CD4-positive, alpha-beta T cell treated with Interleukin-4 for 4 hours (primary cell): ENCODE results near the gene HLA-G.
"Not testable (repeated sequence)": the region's sequence is repeated elsewhere in the genome, so short reads cannot be mapped to it uniquely, and the experiment has no call there.

Source experiments
- DNase-seq: peaks from one replicate; pipeline ENCODE4 v3.0.0-alpha.2; 2020

Gene HLA-G

DNA sequence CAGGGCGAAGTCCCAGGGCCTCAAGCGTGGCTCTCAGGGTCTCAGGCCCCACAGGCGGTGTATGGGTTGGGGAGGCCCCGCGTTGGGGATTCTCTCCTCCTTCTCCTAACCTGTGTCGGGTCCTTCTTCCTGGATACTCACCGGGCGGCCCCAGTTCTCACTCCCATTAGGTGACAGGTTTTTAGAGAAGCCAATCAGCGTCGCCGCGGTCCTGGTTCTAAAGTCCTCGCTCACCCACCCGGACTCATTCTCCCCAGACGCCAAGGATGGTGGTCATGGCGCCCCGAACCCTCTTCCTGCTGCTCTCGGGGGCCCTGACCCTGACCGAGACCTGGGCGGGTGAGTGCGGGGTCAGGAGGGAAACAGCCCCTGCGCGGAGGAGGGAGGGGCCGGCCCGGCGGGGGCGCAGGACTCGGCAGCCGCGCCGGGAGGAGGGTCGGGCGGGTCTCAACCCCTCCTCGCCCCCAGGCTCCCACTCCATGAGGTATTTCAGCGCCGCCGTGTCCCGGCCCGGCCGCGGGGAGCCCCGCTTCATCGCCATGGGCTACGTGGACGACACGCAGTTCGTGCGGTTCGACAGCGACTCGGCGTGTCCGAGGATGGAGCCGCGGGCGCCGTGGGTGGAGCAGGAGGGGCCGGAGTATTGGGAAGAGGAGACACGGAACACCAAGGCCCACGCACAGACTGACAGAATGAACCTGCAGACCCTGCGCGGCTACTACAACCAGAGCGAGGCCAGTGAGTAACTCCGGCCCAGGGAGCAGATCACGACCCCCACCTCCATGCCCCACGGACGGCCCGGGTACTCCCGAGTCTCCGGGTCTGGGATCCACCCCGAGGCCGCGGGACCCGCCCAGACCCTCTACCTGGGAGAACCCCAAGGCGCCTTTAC, at the start of gene HLA-G:
TSS of gene HLA-G (plus strand) at position 247 of the 892 bp plus-strand sequence. CDS start at position 267, 20 bp downstream.
- DNase-seq = no peak

DNA sequence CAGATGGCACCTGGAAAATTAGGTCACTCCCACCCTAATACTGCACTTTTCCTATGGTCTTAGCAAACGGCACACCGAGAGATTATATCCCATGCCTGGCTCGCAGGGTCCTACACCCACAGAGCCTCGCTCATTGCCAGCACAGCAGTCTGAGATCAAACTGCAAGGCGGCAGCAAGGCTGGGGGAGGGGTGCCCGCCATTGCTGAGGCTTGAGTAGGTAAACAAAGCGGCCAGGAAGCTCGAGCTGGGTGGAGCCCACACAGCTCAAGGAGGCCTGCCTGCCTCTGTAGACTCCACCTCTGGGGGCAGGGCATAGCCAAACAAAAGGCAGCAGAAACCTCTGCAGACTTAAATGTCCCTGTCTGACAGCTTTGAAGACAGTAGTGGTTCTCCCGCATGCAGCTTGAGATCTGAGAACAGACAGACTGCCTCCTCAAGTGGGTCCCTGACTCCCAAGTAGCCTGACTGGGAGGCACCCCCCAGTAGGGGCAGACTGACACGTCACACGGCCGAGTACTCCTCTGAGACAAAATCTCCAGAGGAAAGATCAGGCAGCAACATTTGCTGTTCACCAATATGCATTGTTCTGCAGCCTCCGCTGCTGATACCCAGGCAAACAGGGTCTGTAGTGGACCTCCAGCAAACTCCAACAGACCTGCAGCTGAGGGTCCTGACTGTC, 47.5 kb upstream of the HLA-G start:
- not testable (repeated sequence) for DNase-seq

DNA sequence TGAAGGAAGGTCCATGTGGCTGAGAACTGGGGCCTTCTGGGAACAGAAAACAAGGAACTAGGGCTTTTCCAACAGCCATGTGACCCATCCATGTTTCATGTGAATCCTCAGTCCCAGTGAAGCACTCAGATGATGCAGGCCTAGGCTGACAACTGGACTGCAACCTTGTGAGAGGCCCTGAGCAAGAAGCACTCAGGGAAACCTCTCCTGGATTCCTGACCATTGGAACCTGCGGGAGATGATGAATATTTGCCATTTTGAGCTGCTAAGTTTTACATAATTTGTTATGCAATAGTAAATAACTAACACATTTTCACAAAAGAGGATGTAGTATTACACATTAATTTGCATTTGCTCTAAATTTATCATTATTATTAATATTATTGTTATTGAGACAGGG, 38.4 kb upstream of the HLA-G start:
- DNase-seq = no peak

DNA sequence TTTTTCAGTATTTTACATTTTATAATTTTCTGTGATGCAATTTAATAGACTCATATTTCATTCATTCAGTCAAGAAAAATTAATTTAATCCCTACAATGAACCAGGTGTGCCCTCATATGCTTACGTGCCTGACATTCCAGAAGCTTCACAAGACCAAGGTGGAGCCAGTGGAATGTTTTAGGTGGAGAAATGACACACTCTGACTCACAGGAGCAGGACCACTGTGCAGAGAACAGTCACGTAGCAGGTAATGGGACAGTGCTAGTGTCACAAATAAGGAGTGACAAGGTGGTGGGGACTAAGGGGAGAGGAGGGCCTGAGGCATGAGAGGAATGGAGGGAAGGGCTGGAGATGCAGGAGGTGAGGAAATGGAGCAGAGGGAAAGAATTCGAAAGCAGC, 37.0 kb upstream of the HLA-G start:
- no peak for DNase-seq

DNA sequence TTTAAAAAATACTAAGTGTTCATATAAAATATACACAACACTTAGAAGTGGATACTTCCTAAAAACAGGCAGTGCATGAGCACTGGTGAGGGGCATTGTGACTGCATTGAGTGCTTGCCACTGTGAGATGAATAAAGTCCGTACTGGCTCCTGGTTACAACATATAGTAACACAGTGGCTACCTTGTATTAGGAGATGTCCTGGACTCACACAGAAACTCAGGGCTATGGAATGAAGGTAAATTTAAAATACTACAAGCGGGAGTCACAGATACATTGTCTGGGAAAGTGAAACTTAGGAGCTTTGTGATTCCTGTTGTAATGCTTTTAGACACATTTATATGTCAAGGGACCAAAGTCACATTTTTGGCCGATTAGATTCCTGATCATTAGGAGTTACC, 36.5 kb upstream of the HLA-G start:
- DNase-seq = no peak

DNA sequence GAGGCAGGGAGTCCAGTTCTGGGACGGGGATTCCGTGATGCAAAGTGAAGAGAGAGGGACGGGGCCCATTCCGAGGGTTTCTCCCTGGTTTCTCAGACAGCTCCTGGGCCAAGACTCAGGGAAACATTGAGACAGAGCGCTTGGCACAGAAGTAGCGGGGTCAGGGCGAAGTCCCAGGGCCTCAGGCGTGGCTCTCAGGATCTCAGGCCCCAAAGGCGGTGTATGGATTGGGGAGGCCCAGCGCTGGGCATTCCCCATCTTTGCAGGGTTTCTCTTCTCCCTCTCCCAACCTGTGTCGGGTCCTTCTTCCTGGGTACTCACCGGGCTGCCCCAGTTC, 35.9 kb upstream of the HLA-G start:
- DNase-seq = no peak

DNA sequence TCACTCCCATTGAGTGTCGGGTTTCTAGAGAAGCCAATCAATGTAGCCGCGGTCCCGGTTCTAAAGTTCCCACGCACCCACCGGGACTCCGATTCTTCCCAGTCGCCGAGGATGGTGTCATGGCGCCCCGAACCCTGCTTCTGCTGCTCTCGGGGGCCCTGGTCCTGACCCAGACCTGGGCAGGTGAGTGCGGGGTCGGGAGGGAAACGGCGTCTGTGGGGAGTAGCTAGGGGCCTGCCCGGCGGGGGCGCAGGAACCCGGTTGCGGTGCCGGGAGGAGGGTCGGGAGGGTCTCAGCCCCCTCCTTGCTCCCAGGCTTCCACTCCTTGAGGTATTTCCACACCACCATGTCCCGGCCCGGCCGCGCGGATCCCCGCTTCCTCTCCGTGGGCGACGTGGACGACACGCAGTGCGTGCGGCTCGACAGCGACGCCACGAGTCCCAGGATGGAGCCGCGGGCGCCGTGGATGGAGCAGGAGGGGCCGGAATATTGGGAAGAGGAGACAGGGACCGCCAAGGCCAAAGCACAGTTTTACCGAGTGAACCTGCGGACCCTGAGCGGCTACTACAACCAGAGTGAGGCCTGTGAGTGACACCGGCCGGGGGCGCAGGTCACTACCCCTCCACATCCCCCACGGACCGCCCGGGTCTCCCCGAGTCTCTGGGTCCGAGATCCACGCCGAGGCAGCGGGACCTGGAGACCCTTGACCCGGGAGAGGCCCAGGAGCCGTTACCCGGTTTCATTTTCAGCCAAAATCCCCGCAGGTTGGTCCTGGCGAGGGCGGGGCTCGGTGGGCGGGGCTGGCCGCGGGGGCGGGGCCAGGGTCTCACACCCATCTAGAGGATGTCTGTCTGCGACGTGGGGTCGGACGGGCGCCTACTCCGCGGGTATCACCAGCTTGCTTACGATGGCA, 35.2 kb upstream of the HLA-G start:
- DNase-seq = peak; percentile 74

DNA sequence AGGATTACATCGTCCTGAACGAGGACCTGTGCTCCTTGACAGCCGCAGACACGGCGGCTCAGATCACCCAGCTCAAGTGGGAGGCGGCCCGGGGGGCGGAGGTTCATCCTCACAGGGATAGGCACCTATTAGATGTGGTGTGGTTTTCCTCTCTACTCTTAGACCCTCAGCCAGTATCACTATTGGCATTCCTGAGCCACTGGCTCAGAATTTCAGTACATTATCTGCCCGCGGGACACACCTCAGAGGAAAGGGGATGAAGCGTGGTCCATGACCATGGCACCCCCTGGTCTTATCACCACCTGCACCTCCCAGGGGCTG, 34.6 kb upstream of the HLA-G start:
- DNase-seq = no peak

DNA sequence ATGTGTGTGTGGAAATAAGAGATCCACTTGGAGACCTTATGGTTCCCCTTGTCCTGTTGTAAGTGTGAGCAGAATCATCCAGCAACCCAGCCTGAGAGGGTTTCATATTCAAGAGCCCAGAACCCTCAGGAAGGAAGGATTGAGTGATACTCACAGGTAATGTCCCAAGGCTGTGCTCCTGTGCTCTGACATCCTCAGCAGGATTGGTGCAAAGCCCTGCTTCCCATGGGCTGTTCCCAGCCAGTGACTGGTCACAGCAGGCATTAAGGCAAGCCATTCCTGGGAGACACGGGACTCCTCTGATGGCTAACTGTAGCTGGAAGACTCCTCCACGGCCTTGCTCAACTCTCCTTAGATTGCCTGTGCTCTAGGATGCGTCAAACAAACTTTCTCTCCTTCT, 33.8 kb upstream of the HLA-G start:
- DNase-seq = no peak

DNA sequence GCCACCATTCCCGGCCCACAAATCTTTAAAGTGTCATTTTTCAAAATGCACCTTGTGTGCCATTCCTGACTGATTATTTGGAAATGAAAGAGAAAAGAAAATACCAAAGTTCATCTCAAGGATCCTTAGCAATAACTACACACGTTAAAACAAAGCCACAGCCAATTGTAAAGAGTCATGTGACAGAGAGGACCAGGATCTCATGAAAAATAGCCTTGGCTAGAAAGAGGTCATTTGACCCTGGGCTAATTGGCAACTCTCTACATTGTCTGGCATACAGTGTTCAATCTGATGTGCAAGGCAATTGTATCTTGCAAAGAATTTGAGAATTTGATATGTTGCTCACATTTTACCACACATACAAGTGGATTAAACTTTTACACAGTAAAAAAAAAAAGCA, 31.6 kb upstream of the HLA-G start:
- no peak for DNase-seq

DNA sequence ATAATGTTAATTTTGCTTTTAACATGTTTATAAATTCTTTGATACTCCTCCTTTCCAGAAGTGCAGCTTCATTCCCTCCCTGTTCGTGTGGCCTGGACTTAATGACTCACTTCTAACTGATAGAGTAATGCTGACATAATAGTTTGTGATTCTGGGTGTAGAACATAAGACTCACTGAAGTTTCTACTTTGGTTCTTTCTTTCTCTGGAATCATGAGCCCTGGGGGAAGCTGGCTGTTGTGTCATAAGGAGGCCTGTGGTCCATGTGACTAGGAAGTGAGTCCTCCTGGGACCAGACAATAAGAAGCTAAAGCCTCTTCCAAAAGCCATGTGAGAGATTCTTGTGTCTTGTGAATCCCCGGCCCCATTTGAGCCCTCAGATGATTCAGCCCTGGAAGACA, 30.5 kb upstream of the HLA-G start:
- no peak for DNase-seq

DNA sequence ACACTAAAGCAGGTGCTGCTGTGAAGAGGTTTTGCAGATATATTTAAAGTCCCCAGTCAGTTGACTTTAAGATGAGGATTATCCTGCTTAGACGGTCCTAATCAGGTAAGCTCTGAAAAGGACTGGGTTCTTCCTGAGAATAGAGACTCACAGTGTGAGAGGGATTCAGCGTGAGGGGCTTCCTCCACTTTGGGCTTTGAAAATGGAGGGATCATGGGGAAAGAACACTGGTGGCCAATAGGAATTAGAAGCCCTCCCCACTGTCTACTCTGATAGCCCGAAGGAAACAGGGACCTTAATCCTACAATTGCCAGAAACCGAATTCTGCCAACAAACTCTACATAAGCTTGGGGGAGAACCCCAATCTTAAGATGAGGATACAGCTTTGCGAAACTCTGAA, 29.7 kb upstream of the HLA-G start:
- no peak for DNase-seq

DNA sequence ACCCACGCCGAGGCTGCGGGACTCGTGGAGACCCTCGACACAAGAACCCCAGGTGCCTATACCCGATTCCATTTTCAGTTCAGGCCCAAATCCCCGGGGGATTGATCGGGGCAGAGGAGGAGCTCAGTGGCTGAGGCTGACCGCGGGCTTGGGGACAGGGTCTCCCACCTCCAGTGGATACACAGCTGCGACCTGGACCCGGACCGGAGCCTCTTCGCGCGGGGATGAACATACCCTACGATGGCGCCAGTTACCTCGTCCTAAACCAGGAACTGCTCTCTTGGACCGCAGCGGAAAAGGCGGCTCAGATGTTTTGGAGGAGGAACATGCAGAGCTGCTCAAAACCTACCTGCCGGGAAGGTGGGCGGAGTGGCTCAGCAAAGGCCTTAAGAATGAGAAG, 27.4 kb upstream of the HLA-G start:
- DNase-seq = no peak

DNA sequence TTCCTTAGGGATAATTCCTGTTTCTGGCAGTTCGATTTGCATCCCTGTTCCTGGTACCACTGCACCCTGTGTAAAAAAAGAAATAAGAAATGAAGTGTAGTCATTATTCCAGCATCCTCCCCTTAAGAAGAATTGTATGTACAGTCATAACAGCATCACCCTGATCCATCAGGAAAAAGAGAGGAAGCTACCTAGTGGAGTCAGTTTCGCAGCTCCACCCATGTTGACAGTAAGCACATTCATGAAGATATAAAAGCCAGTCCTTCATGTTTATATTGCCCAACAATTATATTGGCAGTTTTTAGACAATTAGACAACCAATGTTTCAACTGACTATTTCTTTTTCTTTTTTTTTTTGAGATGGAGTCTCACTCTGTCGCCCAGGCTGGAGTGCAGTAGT, 21.2 kb upstream of the HLA-G start:
- DNase-seq = no peak

DNA sequence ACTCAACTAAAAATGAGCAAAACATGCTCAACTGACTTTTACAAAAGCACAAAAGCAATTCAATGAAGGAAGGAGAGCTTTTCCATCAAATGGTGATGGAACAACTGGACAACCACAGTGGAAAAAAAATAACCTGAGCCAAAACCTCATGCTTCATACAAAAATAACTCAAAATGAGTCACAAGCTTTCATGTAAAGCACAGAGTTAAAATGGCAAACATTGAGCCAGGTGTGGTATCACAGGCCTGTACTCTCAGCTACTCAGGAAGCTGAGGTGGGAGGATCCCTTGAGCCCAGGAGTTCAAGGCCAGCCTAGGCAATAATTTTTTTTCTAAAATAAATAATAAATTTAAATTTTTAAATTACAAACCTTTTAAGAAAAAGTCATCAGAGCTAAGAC, 18.4 kb upstream of the HLA-G start:
- DNase-seq = no peak

DNA sequence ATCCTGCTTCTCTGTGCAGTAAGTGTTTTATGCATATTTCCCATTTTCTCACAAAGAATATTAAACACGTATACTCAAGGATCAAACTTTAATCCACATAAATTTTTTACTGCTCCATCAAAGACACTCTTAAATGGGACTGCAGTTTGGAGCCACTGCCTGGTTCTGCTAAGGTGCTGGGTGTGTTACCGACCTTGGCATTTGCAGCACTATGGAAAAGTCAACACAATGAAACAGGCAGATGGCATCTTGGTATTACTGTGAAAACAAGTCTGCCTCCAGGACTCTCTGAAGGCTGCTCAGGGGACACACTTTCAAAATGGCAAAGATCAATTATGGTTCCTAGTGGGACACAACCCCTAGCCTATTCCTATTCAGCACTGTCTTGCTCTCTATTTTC, 17.3 kb upstream of the HLA-G start:
- no peak for DNase-seq

DNA sequence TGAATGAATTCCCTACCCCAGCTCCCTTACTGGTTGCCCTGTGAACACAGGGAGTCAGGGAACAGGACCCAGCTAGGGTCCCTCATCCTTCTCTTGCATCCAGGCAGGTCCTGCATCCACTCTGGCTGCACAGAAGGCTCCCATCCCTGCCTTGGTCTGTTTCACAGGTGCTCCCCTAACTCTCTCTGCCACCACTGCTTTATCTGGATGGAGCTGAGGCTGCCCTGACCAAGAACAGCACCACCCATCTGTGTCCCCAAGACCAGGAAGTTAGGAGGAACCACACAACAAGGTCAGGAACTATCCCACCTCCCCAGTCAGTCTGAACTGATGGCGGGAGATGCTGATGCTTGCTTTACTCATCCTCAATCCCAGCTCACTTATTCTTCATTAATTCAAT, 16.2 kb upstream of the HLA-G start:
- no peak for DNase-seq

DNA sequence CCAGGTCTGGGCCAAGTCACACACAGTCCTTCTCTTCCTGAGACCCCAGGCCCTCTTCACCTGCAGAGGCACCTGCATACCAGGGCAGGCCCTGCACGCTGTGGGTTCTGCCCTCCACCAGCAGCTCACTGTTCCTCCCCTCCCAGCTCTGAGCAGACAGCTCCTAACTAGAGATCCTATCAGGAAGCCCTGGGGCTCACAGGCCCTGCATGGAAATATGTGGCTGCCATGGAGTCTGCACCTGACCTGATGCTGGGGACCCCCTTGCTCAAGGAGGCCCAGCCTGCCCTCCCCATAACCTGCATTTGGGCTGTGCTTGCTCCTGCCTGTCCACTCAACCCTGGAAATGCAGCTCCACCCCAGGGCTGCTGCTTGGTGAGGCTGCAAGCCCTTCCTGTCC, 14.6 kb upstream of the HLA-G start:
- no peak for DNase-seq

DNA sequence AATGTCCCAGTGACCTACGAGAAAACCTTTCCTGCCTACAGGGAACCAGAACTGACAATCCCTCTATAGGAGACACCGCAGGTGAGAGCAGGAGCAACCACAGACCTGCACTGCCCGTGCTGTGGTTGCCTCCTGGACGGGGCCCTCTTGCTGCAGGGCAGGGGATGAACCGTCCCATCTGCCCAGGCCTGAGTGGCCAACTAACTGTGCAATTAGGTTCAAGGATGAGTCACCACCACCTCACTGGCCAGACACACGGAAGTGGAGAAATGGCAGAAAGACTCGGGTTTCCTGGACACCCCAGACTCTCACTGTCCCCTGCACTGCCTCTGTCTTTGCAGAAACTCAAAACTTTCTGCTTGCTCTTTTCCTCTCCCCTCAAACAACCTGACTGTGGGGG, 13.8 kb upstream of the HLA-G start:
- DNase-seq = no peak

DNA sequence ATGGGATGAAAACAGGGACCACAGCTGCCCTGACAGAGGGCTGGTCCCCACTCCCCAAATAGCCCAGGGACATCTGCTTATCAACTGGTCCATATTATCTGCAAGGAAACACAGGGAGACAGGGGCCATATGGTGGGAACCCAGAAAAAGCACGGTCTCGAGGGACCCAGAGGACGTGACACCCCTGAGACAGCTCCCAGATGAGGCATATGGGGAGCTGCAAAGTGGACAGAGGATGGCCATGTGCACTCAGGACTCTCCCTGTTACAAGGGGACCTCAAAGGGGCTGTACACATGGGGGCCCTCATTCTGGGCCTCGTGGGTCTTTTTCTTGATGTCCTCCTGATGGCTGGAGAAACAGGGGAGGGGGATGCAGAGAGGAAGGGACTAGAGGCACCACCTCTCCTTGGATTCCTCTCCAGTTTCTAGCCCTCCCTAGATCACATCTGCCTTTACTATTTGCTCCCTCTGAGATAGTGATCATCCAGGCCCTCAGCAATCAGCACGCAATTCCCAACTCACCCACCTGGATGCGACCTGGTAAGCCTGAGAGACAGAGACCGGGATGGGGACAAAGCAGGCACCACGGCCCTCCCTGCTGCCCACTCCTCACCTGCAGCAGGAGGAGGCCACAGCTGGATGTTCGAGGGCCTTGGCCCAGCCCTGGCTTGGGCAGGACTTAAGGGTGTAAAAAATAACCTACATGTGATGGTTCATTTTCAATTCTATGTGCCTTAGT, 13.1 kb upstream of the HLA-G start:
- no peak for DNase-seq

DNA sequence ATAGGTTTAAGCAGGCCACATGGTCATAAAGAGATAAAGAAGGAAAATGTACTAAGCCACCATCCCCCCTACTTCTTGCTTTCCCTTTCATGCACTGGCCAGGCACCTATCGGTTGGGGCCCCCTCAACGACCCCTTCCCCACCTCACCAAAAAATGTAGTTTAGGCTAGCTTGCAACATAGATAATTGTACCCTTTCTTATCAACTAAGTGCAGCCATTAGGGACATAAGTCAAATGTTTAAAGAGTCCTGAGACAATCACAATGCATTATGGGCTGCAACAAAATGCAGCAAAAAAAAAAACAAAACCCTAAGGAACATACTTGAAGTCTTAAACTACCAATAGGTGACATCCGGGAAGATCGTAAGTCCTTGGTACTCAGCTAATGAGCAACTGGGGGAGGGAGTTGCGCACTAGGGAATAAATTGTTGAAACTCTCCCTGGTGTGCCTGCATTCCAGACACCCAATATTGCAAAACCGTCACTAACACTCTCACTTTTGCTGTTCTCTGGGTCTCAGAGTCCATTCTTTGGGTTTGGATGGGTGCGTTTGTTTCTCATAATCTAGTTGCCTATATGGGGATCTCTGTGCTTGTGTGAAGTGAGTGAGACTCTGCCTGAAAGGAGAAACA, 12.4 kb upstream of the HLA-G start:
- no peak for DNase-seq

DNA sequence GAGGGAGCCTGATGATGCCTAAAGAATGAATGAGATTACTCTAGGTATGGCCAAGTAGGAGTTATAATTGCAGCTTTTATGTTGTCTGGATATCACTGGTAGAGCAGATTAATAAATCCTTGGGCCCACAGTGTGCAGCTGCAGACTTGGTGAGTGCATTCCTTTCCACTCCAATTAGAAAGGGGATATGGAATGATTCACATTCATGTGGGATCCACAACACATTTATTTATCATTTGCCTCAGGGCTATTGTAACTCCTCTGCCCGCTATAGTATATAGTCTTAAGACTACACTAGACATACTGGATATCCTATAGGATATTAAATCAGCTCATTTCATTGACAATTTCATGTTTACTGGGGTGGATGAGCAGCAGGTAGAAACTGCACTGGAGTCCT, 11.6 kb upstream of the HLA-G start:
- DNase-seq = no peak

DNA sequence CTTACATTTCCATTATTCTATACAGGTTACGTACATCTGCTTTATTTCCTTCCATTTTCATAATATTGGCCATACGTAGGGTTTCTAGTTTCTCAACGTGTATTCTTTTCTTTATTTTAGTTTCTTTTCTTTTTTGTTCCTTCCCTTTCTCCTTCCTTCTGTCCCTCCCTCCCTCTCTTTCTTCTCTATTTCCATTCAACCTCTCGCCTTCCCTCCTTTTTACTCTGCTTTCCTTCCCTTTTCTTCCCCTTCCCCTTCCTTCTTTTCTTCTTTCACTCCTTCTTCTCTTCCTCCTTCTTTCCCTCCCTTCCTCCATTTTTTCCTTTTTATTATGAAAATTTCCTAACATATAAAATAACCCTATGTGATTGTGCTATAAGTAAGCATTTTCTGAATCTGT, 8.7 kb upstream of the HLA-G start:
- no peak for DNase-seq
